Skeletal muscle cell (primary cell): Measurements from ENCODE around the gene KIF4A.
A peak's percentile ranks its signal among the peaks of the same experiment; 100 is the strongest.
"Not testable (repeated sequence)": the region's sequence is repeated elsewhere in the genome, so short reads cannot be mapped to it uniquely, and the experiment has no call there.

Experiments
- DNase-seq: peaks from one replicate; pipeline ENCODE4 v3.0.0-alpha.2; 2010; ENCODE audit warnings: low read depth
- H3K4me3 ChIP-seq: 2 replicates; pipeline ENCODE4 v1.5.1; 2011; ENCODE audit warnings: low read depth, mild to moderate bottlenecking, control low read depth, low read length, moderate library complexity

The KIF4A gene

GRCh38 chrX:70274029-70274428 is 15.9 kb upstream of the KIF4A start:
- DNase-seq = not testable (repeated sequence)

GRCh38 chrX:70279081-70279480 is 10.8 kb upstream of the KIF4A start:
- no peak overlapping the region for H3K4me3 ChIP-seq
- DNase-seq = no peak

More at GRCh38 chrX:70274029-70274428, 15.9 kb upstream of the KIF4A start:
- not testable (repeated sequence) for H3K4me3 ChIP-seq

DNA sequence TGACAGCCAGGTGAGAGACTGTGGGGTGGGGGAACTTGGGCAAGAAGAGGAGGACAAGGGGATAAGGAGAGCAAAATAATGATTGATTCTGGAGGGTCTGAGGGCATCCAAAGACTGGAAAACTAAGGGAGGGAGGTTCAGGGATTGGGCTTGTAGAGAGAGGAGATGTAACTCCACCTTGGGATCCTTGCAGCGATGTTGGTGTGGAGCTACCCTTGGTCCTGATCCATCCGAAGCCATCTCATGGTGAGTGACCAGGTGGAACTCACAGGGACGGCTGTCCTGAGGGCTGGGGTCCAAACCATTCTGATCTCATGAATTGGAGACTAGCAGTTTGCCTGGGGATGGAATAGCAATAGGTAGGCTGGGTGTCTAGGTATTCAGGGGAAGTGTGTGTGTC is 9.3 kb upstream of the KIF4A start:
- no peak for DNase-seq

DNA sequence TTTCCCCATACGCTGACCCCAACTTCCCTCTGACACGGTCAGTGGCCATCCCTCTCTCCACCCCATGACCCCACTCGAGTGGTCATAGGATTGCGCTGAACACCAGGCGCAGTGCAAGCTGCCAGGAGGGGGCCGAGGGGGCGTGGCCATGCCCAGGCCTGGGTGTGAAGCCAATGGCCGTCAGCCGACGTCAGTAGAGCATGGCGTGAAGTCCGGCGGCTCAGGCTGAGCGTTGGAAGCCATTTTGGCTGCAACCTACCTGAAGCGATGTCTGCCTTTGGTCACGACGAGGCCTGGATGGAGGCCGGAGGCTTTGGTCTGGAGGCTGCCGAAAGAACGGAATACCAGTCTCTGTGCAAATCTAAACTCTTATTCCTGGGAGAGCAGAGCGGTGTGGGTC is 8.0 kb upstream of the KIF4A start, which contains the start of gene RAB41:
Gene RAB41, plus strand, starts transcription at position 222 of the 400 bp plus-strand sequence. Its CDS starts 46 bp downstream, at position 268.
- no peak within 1 kb of the TSS for H3K4me3 ChIP-seq
- DNase-seq = no peak

More for the DNA sequence above, 9.3 kb upstream of the KIF4A start:
- no peak overlapping the region for H3K4me3 ChIP-seq

DNA sequence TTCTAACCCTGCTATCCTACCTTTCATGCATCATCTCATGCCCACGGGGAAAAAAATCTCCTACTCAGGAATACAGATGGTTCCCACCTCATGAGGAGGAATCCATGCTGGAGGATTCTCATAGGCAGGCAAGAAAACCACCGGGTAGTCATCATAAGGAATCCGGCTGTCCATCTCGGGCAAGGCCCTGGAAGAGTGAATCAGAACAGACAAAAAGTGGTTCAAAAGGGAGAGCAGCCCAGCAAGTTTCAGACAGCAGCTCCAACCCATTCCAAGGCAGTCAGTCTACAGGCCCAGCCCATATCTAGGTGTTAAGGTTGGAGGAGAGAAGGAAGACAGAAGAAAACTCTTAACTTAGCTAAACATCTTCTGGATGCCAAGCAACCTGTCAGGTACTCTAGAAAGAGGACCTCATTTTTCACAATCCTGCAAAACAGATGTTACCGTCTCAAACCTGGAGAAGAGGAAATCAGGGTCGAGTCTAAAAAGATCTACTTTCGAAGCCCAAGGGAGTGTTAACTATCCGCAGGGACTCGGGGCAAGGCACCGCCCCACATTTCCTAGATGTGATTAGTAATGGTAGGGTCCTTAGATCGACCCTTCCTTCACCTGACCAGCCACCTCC is 624 bp upstream of the KIF4A start:
- peak overlapping the region; percentile 71 for H3K4me3 ChIP-seq
- no peak for DNase-seq

DNA sequence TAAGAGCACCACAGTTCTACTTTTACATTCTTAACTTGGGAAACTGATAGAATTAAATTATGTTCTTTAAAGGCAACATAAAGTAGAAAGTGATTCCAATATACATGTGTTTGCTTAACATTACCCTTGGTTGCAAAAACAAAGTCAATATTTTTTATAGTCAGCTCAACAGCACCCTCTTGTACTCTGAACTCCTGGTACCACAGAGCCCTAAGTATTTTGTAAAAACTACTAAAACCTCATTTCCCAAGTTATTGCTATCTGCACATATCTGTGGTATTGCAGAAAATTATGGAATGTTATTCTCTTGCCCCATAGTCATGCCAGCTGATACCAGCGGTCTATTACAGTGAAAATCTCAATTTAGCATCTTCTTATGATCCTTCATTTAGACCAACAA is 2.9 kb downstream of the KIF4A start:
- DNase-seq = no peak
- H3K4me3 ChIP-seq = no peak overlapping the region

DNA sequence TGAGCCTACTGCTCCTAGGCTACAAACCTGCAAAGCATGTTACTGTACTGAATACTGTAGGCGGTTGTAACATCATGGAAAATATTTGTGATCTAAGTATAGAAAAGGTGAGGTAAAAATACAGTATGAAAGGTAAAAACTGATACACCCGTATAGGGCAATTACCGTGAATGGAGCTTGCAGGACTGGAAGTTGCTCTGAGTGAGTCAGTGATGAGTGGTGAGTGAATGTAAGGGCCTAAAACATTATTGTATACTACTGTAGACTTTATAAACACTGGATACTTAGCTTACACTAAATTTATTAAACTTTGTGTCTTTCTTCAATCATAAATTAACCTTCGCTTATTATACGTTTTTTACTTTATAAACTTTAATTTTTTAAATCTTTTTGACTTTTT is 3.7 kb downstream of the KIF4A start:
- no peak for DNase-seq
- H3K4me3 ChIP-seq = no peak overlapping the region

DNA sequence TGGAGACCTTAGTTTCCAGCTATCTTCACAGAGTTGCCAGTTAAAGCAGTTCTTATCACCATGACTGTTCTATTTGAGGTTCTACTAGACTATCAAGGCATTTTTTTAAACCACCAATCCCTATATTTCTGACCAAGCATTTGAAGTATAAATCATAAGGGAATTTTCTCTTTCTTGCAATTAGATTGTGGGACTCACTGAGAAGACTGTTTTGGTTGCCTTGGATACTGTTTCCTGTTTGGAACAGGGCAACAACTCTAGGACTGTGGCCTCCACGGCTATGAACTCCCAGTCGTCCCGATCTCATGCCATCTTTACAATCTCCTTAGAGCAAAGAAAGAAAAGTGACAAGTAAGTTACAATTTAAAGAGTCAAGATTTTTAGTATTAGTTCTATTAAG is 11.8 kb downstream of the KIF4A start:
- H3K4me3 ChIP-seq = no peak overlapping the region
- no peak for DNase-seq

GRCh38 chrX:70313503-70313902 is 23.6 kb downstream of the KIF4A start:
- DNase-seq = no peak
- H3K4me3 ChIP-seq = no peak overlapping the region

GRCh38 chrX:70322784-70323183 is 32.9 kb downstream of the KIF4A start:
- no peak overlapping the region for H3K4me3 ChIP-seq
- no peak for DNase-seq

- not testable (repeated sequence) for DNase-seq, H3K4me3 ChIP-seq
Observed at GRCh38 chrX:70323628-70324027, 33.7 kb downstream of the KIF4A start.

DNA sequence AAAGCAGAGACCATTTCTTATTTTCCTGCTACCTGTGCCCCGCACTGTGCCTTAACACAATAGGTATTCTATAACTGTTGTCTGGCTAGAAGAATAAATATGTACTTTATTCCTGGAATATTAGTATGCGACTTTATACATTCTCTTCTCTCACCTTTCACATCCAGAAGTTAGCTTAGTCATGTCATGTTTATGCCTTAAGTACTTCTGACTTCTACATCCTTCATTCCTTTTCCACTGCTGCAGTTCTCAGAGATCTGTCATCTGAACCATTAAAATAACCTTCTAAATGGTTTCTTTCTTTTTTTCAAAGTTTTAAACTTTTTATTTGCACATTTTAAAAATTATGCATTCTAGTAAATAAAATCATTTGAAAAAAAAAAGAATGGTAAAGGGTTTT is 34.4 kb downstream of the KIF4A start:
- H3K4me3 ChIP-seq = no peak overlapping the region
- DNase-seq = no peak

DNA sequence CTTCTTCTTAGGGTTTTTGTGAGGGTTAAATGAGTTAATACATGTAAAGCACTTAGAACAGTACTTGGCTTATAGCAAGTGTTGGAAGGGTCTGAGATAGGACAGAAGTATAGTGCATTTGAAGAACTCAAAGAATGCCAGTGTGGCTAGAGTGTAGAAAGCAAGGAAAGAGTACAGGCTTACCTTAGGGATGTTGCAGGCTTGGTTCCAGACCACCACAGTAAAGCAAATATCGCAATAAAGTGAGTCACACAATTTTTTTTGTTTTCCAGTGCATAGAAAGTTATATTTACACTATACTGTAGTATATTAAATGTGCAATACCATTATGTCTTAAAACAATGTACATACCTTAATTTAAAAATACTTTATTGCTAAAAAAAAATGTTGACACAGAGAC is 41.3 kb downstream of the KIF4A start:
- no peak overlapping the region for H3K4me3 ChIP-seq
- DNase-seq = no peak

DNA sequence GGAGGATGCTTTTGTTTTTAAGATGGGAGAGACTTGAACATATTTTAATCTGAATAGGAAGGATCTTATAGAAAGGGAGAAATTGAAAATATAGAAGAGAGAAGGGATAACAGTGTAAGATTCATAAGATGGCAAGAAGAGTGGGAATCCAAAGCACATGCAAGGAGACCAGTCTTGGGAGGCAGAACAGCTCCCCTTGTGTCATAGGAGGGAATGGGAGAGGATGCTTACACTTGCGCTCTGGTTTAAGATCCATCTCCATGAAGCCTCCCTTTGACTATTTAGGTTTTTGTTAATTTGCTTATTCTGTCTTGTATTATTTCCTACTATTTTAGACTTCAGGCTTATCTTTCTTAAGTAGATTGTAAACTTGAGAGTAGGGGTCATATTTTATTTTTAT is 42.7 kb downstream of the KIF4A start:
- DNase-seq = no peak
- H3K4me3 ChIP-seq = no peak overlapping the region

GRCh38 chrX:70336767-70337166 is 46.9 kb downstream of the KIF4A start:
- DNase-seq = no peak
- no peak overlapping the region for H3K4me3 ChIP-seq

GRCh38 chrX:70338290-70338689 is 48.4 kb downstream of the KIF4A start:
- DNase-seq = no peak
- no peak overlapping the region for H3K4me3 ChIP-seq

DNA sequence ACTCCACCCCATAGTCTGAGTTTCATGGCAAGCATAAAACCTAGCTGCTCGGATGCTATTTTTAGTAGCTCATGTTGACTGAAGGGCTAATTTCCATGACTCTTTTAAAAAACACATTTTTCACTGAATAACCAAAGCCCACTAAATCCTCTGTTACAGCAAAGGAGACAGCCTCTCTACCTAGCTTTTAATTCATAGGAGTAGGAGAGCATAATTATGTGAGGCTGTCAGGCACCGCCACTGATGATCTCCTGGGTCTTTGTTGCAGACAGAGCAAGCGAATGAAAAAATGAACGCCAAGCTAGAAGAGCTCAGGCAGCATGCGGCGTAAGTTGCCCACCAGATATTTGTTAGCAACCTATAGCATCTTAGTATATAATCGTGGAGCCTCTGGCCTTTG is 53.5 kb downstream of the KIF4A start:
- no peak for DNase-seq
- no peak overlapping the region for H3K4me3 ChIP-seq

GRCh38 chrX:70346418-70347070 is 56.6 kb downstream of the KIF4A start:
- no peak for DNase-seq
- no peak overlapping the region for H3K4me3 ChIP-seq

DNA sequence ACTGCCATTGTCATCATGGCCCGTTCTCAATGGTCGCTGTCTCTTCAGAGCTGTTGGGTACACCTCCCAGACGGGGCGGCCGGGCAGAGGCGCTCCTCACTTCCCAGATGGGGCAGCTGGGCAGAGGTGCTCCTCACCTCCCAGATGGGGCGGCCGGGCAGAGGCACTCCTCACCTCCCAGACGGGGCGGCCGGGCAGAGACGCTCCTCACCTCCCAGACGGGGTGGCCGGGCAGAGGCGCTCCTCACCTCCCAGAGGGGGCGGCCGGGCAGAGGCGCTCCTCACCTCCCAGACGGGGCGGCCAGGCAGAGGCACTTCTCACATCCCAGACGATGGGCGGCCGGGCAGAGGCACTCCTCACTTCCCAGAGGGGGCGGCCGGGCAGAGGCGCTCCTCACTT is 58.9 kb downstream of the KIF4A start:
- not testable (repeated sequence) for H3K4me3 ChIP-seq, DNase-seq

DNA sequence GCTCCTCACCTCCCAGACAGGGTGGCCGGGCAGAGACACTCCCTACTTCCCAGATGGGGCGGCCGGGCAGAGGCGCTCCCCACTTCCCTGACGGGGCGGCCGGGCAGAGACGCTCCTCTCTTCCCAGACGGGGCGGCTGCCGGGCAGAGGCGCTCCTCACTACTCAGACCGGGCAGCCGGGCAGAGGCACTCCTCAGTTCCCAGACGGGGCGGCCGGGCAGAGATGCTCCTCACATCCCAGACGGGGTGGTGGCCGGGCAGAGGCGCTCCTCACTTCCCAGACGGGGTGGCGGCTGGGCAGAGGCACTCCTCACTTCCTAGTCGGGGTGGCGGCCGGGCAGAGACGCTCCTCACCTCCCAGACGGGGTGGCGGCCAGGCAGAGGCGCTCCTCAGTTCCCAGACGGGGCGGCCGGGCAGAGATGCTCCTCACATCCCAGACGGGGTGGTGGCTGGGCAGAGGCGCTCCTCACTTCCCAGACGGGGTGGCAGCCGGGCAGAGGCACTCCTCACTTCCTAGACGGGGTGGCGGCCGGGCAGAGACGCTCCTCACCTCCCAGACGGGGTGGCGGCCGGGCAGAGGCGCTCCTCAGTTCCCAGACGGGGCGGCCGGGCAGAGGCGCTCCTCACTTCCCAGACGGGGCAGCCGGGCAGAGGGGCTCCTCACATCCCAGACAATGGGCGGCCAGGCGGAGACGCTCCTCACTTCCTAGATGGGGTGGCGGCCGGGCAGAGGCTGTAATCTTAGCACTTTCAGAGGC is 59.6 kb downstream of the KIF4A start:
- not testable (repeated sequence) for DNase-seq, H3K4me3 ChIP-seq

DNA sequence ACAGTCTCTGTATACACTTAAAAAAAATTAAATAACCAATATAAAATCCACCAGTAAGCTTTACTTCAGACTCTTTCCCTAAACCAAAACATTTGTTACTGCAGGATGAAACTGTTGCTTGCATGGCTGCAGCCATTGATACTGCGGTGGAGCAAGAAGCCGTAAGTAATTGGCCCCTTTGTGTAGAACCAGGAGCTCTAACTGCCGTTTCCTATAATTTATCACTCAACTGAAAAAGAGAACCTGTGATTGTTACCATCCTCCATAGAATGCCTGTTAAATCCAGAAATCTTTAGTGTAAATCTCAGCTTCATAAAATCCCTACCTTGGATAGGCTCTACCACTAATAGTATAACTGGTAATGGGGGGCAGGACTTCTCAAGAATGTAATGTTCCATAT is 62.6 kb downstream of the KIF4A start:
- DNase-seq = no peak
- no peak overlapping the region for H3K4me3 ChIP-seq
